ENCODE data around the gene GNA14.
"Not testable (repeated sequence)": the region's sequence is repeated elsewhere in the genome, so short reads cannot be mapped to it uniquely, and the experiment has no call there.

Gene GNA14

DNA sequence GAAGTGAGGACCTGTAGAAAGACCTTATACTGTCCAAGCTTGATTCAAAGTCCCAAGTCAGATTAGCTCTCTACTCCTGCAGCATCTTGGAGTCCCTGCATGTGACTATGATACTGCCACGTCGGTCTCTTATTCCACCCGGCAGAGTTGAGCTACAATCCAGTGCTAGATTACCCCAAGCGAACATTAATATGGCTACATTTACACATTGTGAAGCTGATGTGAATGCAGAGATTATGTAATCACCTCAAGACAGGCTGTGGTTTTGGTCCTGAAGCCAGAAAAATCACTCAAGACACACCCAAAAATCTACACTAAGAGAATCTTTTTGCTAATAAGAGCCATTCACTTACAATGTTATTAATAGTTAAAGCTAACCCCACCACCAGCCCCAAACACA lies 116.7 kb downstream of the GNA14 start:
- no peak for DNase-seq

DNA sequence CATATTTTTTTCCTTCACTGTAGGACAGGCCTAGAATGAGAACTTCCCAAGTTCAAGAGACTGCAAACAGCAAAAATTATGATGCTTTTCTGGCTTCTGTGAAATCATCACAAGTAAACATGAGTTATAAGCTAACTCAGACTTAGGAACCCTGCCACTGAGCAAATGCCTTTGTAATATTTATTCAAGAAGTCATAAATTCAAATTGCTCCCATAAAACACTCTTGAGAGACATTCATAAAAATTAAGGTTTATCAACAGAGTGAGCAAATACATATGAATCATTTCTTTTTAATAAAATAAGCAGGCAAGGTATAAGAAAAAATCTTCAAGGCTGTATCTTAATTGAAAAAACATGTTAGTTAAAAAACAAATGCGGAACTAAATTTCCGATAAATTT lies 124.2 kb downstream of the GNA14 start:
- no peak for DNase-seq

DNA sequence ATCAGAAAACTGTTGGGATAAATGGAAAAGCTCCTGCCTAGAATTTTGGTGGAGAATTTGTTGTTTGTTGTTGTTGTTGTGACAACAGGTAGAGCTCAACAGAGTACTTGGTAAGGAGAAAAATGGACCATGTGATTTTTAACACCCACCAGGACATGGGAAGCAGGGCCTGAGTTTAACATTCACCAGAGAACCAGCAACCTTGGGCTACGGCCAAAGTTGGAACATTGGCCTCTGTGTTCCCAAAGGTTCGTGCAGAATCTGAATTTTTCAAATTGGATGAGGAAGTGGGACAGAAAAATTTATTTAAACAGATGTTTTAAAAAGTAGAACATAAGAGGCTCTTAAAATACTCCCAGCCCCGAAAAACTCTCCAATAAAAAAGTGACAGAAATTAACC lies 127.0 kb downstream of the GNA14 start:
- no peak for DNase-seq

DNA sequence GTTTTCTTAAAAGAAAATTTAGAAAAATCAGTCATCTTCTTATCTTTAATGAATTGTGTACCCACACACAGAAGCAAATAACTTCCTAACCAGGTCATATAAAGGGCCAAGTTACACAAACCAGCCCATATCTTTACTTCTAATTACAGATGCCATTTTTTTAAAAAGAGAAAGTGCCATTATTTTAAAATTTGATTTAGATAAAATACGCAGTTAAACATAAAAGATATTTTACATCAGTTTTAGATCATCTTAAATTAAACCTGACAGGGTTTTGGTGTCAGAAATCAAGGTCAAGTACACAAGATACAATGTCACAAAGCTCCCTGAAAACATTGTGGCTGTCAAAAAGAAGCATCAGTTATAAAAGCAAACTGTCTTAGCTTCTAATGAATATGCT lies 129.4 kb downstream of the GNA14 start:
- DNase-seq: no peak

DNA sequence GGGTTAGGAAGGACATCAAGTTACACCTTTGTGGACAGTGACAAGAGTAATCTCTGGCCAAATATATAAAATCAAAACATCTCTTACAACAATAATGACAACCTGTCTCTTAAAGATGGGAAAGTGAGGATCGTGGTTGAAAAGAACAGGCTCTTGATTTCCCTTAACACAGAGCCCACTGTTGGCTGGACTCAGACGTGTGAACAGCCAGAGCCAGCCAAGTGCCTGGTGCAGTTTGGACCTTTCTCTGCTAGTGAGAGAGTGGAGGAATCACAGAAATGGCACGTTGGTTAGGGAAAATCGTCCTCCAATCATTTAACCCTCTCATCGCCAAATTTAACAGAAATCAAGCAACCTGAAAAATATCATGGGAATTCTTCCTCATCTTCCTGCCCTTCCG lies 131.3 kb downstream of the GNA14 start:
- DNase-seq: no peak

DNA sequence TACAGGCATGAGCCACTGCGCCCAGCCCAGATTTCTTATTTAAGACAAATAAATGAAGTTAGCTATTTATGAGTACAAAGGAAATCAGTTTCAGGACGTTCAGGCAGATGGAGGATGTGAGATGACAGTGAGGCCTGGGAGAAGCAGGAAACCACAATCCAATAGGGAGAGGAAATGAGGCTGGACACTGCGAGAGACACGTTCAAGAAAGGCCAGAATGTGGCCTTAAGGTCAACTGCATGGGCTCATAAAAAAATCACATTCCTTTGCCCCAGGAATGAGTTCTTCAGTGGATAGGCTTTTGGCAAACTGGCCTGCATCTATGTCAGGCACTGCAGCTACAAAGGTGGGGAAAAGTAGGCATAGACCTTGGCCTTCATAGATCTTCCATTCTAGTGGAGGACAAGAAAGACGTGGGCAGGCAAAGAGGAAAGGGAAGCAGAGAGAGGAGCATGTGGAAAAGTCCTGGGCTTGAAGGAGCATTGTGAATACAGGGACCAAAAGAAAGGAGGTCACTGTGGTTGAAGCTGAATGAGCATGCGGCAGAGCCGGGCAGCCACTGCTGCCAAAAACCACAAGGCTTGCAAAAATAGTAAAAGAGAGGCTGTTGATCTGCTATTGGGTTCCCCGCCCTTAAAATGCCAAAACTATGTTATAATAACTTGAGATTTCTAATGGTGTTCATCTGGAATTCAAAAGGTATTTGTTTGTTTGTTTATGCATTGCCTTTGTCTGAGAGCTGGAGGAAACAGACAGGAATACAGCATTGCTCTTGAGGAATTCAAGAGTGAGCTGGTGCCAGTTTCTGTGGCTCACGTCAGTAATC lies 133.0 kb downstream of the GNA14 start:
- no peak for DNase-seq

DNA sequence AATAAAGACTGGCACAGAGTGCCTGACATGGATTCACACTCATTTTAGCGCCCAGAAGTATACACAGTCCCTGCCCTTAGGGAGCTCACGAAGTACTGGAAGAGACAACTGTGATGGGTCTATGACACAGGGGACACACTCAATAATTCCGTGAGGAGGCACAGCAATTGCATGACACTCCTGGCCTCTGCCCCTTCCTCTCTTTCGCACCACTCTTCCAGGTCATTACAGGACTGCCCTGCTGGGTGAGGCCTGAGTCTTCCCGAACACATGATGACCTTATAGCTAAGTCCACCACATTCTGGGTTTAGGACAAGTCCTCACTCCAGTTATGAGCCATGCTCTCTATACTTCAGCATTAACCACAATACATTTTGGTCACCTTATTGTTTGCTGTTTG lies 134.7 kb downstream of the GNA14 start:
- DNase-seq: no peak

DNA sequence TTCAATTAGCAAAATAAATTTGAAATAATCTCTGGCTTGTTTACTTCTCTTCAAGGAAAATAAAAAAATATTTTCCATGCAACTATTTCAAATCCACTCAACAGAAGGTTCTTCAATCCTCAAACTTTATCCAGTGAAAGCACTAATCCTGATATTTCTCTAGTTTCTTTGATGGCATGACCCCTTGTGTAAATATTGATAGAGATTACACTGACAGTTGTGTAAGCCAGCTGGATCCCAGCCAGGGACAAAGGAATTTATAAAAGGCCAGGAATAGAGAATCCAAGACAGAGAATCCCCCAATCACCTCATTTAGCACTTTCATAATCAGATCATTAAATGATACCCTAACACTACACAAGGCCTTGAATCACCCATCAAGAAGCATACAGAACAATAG lies 135.2 kb downstream of the GNA14 start:
- no peak for DNase-seq

DNA sequence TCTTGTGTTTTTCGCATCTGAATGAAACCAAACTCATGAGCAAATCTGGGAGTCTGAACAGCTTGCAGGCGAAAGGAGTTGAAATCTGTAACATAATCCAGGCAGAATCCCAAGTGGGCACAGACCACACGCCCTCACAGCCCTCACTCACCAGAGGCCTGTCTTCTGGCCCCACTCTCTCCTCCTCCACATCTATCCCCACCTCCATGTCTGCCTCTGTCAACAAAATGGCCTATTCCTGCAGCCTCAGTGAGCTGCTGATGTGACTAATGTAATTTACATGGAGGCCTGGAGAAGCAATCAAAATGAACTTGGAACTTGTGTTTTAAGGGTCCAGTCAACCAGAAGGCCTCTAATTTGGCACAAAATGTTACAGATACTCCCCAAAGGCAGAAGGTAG lies 136.6 kb downstream of the GNA14 start:
- DNase-seq: no peak

DNA sequence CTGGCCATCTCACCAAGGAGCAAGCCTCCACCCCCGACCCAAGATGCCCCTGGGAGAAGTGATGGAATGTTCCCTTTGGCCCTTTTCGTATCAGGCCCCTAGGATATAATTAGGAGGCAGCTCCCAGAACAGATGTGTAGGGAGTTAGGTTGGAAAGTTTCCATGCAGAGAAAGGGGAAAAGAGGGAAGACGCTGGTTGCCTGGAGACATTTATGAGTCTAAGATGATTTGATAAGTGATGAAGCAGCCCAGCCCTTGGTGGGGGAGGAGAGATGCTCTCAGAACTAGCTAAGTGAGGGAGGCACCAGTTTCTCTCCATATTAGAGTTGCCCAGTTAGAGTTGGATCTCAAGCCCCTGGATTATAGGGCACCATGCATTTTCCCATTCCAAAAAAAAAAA lies 137.5 kb downstream of the GNA14 start:
- no peak for DNase-seq

DNA sequence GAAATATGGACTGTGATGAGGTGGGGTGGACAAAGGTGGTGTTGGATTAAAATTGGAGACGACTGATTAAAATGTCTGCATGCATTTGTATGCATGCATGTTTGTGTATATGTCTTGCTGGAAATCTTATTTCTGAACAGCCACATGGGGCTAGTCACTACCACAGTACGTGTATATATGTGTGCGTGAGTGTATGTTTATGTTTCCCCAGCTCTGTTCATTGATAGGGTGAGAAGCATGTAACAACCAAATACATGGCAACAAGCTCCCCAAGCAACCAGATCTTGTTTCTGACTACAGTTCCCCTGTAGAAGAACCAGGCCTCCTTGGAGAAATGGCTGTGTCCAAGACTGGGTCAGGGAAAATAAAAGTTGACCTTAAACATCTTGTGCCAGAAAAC lies 139.7 kb downstream of the GNA14 start:
- no peak for DNase-seq

DNA sequence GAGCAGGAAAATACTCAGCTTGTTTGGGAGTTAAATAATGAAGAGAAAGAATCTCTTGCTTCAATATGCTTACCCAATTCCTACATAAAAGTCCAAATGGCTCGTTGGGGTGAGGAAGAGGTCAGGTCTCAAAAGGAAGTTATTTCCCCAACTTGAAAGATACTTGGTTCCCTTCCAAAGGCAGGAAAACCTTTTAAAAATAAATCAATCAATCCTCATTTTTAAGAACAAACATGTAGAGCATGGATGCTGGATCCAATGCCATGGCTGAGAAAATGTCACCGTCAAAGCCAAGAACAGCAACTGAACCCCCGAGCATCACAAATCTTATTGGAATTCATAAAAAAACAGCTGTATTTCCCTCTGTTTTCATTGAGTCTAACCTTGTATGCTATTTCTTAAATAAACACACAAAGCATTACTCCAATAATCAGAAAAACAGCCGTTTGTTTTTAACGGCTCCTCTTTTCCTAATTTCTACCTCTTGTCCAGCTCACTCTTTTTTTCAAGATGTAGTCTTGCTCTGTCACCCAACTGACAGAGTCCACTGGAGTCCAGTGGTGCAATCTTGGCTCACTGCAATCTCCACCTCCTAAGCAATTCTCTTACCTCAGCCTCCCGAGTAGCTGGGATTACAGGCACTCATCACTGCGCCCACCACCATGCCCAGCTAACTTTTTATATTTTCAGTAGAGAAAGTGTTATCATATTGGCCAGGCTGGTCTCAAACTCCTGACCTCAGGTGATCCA lies 140.7 kb downstream of the GNA14 start:
- DNase-seq: no peak

DNA sequence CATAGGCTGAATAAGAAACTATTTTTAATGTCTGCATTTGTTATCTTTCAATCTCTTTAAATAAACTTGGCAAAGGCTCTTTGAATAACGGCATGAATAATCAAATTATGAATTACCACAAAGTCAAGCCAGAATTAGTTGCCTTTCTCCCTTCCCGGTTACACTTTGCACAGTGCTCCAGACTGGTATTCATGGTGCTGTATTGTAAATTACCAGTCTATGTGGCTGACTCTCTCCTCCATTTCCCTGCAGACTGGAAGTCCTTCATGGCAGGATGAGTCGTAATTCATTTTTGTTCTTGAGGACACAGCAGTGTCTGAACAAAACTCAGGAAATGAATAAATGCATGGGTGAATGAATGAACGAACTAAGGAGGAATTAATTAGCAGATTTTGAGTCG lies 142.9 kb downstream of the GNA14 start:
- DNase-seq: no peak

DNA sequence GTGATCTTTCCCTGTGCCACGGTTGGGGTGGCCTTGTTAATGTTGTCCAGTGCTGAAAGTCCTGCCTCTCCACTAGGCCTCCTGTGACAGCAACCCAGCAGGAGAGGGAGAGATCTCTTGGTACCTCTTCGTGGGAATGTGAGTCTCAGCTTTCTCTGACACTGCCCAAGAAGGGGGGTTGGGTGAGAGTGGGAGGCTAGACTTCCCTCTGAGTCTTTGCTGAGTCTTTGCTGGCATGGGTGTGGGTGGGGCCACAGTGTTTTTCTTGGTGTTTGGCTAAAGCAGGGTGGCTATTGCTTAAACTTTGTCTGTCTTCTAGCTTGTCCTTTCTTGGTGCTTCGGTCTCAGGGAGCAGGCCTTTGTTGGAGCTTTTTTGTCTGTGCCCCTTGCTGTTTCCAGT lies 145.6 kb downstream of the GNA14 start:
- DNase-seq: no peak

DNA sequence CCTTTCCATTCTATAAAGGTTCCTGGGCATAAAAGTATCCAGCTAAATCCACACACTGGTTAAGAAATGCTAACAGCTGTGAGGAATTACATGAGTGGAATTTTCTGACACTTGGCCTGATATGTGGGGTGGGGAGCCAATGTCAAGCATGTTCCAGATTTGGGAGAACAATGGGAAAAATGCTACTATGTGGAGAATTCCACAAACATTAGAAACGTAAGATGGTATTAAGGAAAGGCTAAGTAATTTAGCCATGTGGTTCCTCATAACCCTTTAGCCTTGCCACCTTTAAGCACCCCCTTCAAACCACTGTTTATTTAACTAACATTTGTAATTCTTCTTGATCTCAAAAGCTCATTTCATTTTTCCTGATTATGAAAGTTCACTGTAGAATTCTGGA lies 149.2 kb downstream of the GNA14 start:
- DNase-seq: no peak

DNA sequence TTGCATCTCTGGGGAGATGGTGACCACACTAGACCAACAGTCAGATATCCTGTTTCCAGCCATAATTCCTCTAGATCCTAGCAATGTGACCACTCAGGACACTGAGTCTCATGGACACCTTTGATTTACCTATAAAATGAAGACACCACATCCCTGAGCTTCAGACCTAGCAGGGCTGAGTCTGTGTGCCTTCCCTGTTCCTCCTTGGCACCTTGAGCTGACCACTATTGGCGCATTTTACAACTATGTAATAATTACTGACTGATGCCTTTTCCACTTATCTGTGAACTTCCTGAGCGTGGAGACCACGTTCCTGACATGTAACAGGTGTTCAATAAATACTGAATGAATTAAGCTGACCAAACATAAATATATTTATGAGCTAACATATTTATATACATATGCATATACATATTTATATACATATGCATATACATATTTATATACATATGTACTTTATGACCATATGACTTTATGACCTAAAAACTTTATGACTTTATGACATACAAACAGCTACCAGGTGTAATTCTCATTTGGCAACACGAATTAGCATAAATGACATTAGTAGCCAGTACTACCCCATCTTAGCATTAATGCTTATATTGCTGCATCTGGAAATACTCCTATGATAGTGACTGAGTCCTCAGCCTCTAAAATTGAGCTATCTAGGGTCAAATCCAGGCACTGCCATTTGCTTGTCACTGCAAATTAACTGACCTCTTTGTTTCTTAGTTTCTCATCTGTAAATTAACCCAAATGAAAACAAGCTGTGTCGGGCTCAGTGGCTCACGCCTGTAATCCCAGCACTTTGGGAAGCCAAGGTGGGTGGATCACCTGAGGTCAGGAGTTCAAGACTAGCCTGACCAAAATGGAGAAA lies 150.6 kb downstream of the GNA14 start:
- no peak for DNase-seq

DNA sequence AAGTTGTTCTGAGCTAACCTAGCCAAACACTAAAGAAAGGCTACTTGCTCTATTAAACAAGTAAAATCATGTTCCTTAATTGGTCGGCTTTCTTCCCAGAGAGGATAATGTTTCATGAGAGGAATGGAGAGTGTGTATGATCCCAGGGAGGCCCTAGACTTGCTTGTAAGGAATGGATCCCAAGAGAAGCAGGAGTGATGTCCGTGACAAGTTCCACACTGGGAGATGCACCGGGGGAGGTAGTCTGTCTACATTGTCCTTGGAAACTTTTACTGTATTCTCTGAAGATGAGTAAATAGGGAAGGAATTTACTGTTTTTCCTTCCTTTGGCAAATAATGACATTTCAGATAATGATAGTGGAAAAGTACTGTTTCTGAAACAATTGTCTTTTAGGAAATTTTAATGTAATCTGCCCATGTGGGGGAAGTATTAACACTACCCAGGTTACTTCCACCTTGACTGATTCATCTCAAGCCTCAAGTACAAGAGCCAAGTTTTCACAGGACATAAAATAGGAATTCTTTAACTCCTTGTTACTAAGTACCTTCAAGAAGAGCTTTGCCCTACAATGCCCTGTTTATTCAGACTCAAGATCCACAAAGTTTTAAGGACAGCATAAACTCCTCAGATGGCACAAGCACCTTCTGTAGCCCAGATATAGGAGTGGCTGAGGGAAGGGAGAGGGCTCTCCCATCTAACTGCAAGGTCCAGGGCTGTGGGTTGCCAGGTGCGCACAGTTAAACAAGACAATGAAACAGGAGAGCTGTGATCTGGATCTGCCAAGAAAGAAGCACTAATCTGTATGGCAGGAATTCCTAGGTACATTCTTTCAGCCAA lies 152.1 kb downstream of the GNA14 start:
- no peak for DNase-seq

DNA sequence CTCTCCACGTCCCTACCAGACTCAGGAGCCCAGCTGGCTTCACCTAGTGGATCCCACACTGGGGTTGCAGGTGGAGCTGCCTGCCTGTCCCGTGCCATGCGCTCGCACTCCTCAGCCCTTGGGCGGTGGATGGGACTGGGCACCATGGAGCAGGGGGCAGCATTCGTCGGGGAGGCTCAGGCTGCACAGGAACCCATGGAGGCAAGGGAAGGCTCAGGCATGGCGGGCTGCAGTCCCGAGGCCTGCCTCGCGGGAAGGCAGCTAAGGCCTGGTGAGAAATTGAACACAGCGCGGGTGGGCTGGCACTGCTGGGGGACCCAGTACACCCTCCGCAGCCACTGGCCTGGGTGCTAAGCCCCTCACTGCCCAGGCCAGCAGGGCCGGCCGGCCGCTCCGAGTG lies 157.8 kb downstream of the GNA14 start:
- not testable (repeated sequence) for DNase-seq

DNA sequence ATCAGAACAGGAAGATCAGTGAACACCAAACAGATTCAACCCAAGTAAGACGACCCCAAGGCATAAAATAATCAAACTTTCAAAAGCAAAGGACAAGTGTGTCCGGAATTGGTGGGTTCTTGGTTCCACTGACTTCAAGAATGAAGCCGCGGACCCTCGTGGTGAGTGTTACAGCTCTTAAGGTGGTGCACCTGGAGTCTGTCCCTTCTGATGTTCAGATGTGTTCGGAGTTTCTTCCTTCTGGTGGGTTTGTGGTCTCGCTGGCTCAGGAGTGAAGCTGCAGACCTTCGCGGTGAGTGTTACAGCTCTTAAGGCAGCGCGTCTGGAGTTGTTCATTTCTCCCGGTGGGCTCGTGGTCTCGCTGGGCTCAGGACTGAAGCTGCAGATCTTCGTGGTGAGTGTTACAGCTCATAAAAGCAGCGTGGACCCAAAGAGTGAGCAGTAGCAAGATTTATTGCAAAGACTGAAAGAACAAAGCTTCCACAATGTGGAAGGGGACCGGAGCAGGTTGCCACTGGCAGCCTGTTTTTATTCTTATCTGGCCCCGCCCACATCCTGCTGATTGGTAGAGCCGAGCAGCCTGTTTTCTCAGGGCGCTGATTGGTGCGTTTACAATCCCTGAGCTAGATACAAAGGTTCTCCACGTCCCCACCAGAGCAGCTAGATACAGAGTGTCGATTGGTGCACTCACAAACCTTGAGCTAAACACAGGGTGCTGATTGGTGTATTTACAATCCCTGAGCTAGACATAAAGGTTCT lies 158.5 kb downstream of the GNA14 start:
- peak; percentile 5 for DNase-seq

DNA sequence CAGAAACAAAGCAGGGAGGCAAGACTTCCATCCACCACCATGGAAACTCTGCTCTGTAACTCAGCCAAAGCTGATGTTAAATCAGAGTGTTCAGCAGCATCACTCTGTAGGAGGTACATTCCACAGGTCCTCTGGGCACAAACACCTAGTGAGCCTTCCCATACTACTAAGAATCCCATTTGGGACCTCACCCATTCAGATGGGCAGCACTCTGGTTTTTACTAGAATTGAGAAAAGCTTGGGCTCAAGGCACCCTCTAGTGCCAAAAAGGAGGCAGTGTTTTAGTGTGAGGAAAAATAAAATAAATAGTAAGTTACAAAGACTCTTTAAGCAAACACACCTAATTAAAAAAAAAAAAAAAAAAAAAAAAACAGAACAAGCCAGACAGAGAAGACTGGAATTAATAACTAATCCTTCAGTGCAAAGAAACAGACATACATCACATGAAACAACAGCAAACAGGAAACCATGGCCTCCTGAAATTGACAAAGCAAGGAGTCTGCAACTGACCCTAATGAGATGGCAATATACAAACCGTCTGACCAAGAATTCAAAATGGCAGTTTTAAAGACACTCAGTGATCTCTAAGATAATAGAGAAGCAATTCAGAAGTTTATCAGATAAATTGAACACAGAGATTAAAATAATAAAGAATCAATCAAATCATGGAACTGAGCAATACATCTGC lies 159.5 kb downstream of the GNA14 start:
- DNase-seq: no peak

DNA sequence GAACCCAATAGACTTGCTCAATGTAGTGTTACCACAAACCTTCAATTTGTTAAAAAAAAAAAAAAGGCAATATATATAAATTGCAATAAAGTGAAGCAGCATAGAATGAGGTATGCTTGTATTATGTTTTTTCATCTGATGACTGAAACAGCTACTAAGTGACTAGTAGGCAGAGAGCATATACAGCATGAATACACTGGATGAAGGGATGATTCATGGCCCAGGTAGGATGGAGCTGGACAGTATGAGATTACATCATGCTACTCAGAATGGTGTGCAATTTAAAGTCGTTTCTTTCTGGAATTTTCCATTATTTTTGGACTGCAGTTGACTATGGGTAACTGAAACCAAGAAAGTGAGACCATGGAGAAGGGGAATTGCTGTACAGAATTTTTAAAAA lies 161.2 kb downstream of the GNA14 start:
- no peak for DNase-seq
